NCI-H2081 (cell line): ENCODE data around the gene EXOC7.

ENCODE experiments used
- DNase-seq, 2 experiments: peaks; one replicate each; lab custom pipeline; 2025; lab: John Stamatoyannopoulos, UW

The EXOC7 gene, protein sequence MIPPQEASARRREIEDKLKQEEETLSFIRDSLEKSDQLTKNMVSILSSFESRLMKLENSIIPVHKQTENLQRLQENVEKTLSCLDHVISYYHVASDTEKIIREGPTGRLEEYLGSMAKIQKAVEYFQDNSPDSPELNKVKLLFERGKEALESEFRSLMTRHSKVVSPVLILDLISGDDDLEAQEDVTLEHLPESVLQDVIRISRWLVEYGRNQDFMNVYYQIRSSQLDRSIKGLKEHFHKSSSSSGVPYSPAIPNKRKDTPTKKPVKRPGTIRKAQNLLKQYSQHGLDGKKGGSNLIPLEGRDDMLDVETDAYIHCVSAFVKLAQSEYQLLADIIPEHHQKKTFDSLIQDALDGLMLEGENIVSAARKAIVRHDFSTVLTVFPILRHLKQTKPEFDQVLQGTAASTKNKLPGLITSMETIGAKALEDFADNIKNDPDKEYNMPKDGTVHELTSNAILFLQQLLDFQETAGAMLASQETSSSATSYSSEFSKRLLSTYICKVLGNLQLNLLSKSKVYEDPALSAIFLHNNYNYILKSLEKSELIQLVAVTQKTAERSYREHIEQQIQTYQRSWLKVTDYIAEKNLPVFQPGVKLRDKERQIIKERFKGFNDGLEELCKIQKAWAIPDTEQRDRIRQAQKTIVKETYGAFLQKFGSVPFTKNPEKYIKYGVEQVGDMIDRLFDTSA

DNA sequence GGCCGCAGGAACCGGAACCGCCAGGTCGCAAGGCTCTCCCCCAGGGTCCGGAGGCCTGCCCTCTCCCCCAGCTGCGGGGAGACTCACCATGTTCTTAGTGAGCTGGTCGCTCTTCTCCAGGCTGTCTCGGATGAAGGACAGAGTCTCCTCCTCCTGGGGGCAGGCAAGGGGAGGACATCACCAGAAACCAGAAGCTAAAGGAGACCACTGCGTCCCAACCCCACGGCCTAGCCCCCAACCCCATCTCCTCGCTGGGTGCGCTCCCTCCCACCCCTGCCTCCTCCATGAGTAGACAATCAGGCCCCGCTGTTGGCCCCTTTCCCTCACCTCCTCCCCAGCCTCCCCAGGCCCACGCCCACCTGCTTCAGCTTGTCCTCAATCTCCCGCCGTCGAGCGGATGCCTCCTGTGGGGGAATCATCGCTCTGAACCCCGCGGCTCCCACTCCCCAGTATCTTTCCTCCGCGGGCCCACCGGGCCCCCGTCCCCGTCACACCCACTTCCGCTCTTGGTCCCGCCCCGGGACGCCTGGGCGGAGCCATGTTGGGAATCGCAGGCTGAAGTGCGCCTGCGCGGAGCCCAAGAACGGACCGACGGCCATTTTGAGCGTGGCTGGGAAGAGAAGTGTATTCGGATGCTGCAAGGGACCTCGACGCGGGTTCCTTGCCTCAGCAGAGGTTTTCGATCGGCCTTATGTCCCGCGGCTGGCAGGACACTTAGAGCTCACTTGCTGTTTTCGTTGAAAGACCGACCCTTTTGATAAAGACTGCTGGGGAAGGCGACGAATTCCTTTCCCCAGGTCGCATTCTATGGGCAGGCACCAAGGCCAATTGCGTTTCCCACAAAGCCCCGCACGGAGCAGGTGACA is at the start of gene EXOC7:
EXOC7 (minus strand) TSS at position 514 of the 866 bp plus-strand sequence; CDS start at position 419, 95 bp downstream.
- DNase-seq = peak; percentile 95 to 96

DNA sequence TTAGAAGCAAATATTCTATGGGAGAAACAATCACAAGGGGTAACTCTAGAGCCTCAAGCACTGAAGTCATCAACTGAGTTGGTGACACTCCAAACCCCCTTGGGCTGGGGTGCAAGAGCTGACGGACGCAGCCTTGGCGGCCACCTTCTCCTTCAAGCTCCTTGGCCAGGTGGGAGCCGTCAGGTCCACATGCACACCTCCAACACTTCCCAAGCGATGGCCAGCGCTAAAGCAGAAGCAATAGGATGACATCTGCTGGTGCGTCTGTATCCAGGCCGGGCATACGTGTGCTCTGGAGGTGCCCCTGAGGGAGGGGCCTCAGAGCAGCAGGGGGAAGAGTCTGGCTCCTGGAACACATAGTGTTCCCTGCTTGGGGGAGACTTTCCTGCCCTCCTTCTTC is 49.6 kb upstream of the EXOC7 start:
- no peak for DNase-seq

DNA sequence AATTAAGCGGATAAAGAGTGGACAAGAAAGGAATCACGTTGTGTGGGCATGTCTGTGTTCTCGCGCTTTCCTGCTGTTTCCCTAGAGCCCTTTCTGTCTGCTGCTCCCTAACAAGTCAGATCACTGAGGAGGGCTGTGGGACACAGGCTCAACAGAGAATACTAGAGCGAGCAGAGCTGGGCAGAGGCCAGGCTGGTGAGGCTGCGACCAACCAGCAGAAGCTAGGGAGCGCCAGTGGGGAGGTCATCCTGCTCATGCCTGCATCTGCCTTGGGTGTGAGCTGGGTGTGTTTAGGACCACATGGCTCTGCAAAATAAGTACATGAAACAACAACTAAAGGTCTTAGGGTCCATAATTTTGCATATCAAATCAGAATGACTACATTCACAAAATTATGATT is 49.0 kb upstream of the EXOC7 start:
- DNase-seq = no peak

DNA sequence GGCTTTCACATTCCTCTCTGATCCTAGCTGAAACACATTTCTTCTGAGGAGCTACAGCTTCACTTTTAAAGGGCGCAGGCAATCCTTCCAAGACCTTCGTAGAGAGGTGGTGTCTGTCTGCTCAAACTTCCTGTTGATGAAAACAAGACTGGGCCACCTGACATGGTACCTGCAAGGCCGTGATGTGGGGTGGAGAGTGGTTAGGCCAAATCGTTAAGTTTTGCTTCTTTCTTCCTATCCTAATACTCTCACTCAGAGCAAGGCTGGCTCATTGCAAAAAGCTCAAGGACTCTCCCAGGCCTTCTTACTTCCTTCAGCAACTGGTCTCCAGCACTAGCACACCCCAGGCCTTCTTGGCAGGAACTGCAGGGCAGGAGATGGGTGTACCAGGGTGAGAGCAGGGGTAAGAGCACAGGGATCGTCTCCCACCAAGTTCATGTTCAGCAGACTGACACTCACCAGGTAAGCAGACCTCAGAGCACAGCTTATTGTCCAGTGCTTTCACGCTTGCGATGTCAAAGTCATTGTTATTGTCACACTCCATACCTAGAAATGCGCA is 48.4 kb upstream of the EXOC7 start:
- no peak for DNase-seq

DNA sequence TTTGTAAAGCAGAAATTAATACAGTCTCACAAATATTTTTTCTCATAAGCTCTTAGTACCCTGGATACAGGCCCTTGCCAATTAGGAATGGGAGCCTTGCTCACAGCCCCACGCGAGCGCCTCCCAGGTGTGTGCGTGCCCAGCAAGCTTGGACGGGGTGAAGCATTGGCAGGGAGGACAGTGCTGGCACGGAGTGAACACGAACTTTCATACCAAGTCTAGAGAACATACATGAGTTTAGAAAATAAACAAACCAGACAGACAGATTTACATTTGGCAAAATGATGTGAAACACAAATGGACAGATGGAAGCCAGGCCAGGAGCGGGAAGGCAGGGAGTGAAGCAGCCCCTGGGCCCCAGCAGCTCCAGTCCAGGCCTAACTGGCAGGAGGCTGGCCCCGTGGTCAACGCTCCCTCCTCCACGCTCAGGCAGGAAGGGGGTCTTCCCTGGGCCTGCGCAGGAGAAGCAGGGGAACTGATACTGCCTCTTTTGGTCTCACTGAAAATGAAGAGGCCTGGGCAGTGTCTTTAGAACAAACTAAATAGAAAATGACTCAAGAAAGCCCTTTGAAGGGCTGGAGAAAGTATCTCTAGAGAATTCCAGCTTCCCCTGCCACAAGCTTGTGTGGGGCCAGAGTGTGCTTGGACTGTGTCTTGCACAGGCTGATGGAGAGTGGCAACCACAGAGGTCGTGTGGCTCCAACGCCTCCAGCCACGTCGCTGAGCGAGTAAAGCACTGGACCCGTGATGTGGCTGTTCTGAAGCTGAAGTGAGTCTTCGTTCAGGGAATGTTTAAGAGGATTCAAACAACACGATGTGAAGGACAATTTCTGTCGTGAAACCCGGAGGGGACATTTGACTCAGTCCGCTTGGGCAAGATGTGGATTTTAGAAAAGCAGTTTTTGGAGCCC is 47.4 kb upstream of the EXOC7 start:
- no peak for DNase-seq

DNA sequence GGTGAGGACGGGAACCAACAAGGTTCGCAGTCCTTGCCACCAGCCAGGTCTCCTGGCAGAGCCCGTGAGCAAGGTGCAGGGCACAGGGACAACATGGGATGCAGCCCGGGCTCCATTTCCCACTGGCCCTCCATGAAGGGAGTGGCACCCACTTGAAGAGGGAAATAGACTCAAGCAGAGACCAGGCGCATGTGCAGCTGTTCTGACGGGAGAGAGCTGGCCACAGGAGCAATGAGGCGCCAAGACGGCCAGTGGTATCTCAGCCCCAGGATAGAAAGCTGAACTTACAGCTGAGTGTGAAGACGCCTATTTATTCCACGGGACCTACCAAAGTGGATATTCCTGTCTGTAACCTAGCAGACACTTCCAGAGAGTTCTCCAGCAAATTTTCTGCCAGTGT is 45.6 kb upstream of the EXOC7 start:
- DNase-seq = no peak

DNA sequence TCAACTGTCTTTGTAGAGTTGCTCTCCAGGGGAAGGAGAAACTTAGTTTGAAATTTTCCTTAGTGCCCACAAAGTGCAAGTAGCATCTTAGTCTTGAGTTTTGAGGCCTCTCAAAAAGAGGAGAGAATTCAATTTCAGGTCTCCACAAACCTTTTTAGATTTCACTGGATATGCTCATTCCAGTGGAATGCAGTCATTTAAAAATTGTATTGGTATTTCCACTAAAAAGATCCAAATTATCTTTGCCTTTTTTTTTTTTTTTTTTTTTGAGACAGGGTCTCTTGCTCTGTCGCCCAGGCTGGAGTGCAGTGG is 44.4 kb upstream of the EXOC7 start:
- DNase-seq = no peak

DNA sequence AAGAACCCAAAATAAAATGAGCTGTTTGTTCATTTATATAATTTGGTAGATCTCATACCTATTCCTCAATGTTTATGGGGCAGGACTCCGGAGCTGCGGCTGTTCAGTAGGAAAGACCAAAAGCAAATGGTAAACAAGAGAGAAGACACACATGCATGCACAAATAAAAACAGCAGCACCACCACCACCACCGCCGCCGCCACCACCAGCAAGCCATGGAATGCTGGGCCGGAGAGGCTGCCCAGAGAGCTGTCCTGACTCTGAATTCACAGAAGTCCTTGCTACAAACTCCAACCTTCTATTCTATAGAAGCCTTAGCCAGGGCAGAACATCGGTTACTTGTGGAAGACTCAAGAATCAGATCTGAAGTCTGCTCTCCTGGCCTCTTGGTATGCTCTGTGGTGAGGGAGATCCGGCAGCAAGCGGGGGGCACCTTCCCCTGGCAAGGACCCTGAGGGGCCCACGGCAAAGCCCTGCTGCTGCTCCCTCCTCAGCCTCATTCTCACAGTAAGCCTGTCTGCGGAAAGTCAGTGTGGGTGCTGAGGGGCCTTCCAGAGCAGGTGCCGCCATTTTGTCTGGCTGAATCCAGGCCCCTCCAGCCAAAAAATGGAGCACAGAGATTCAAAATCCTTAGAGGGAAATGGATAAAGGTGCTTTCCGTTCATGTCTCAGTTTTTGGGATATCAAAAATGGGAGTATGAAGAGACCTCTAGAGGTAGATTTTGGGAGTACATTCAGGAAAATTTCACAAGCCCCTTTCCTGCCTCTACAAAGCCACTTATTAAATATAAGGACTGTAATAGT is 43.8 kb upstream of the EXOC7 start:
- DNase-seq = peak; percentile 37 to 55

DNA sequence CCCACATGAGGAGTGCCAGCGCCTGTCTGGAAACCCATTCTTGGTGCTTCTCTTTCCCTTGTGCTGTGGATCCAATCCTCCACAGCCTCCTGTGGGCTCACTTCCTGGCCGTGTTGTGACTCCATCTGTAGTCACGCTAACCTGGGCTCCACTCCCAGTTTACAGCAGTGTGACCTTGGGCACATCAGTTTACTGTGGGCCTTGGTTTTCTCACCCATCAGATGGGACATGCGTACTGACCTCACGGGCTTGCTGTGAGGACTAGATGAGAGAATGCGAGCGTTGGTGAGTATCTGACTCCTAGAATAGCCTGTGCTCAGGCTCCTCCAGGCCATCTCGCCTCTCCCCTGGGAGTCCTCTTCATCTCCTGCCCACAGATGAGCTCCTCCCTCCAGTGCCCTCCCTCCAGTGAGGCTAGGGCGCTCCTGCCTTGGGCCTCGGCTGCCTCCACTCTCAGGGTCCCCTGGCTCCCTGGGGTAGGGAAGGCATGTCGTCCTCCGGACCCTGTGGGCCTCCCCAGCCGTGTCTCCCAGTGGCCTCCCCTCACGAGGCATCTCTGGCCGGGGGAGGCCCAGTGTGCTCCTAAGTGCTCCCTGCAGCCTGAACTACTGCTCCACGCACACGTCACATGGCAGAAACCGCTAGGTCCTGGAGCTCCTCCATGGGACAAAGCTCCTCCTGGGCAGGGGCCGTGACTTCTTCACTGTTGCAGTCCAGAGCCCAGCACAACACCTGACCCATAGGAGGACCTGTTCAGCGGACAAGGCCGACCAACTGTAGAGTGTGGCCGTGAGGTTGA is 42.7 kb upstream of the EXOC7 start:
- no peak for DNase-seq

DNA sequence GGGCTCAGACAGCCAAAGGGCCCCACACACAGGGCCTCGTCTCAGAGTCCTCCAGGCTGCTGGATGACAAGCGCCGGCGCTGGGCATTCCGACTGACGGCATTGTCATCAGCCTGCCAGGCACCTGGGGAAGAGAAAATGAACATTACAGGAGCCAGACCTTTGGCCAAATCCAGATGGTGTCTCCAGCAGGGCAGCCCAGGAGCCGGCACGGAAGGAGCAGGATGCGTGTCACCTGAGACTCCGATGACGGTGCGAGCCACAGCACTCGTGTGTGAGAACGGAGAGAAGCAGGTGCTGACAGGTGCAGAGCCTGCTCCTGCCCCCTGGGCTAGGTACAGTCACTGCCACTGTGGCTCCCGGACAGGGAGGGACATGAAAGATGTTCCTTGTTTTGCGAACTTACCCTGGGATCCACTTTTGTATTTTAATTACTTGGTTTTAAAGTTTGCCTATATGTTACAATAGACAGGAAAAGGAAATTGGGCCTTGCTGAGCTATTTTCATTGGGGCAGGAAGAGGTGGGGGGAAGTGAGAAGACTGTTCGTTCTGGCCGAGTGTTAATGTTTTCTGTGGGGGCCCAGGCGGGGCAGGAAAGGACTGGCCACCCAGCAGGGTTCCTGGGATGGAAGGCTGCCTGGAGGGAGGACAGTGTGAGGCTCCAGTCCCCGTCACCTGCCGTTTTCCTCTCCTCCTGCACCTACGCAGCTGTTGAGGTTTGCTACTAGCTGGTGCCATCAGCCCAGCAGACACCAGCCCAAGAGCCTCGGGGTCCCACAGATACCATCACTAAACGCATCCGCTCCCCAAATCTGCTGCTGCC is 41.9 kb upstream of the EXOC7 start:
- DNase-seq = peak; percentile 71 to 90

DNA sequence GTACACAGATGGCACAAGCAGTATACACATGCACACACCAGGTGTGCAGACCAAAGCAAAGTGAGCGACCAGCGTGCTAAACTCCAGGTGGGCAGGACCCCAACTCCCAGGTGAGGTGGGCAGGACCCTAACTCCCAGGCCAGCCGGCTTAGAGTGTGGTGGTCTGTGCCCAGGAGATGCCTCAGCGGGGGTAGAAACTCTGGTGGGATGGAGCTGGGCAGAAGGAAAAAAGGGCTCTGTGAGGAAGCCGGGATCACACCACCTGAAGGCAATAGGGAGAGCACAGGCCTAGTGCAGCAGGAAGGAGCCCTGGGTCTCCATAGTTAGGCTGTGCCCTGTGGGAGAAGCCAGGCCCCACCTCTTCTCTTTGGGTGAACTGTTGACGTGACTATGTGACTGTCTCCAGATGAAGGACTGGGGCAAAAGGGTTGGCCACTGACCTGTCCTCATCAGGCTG is 39.0 kb upstream of the EXOC7 start:
- no peak for DNase-seq

DNA sequence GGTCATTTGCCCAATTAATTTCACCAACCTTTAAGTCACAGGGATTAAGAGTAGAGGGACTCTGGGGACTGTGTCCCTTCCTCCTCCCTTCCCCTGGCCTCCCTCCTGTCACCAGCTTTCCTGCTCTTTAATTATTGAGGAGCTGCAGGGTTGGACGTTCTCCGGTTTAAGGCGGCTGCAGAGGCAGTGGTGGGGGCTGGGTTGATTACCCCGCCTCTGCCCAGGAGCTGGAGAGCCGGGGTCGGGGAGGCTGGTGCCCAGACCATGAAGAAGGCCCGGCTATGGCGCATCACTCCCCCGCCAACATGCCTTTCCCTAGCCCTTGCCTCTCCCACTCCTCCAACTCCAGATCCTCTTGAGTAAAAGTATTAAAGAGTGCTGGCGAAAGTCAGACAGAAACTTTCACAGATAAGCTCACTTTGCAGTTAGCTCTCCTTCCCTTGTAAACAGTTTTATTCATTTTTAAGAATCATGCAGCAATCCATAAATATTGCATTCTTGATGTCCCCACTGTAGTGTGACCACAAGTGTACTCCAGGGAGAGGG is 38.5 kb upstream of the EXOC7 start:
- no peak for DNase-seq

DNA sequence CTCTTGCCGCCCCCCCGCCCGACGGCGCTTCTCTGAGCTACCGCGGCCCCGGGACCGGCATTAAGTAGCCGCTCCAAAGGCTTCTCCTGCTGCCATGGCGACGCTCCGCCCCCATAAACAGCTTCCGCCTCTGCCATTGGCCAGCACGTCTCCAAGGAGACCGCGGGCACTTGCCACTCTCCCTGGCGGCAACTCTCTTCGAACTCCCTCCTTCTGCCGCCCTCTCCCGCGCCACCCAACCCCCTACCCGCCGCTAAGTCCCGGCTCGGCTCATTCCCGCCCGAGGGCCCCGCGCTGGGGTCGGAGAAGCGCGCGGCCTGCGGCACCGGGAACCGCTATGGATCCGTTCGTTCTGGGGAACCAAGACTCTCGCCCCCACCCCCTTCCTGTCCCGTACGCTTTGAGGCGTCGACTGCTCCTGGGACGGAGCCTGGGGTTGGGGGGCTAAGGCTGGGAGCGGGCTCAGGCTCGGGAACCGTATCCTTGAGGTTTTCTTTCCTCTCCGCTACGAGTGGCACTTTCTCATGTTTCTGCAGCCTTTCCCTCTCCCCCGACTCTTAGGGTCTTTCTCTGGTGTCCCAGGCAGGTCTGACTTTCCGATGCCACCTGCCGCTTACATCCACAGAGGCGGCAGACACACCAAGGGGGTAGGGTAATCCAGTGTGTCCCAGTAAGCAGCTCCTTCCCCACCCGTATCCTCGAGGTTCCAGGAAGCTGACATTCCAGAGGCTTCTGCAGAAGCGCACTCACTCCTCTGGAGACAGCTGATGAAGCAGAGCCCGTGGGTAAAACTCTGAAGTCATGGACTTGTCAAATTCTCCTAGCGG is 37.8 kb upstream of the EXOC7 start, which contains the start of gene FOXJ1:
FOXJ1 (minus strand) TSS at position 34 of the 827 bp plus-strand sequence. CDS start 850 bp downstream, outside the sequence.
- peak; percentile 93 to 94 for DNase-seq

DNA sequence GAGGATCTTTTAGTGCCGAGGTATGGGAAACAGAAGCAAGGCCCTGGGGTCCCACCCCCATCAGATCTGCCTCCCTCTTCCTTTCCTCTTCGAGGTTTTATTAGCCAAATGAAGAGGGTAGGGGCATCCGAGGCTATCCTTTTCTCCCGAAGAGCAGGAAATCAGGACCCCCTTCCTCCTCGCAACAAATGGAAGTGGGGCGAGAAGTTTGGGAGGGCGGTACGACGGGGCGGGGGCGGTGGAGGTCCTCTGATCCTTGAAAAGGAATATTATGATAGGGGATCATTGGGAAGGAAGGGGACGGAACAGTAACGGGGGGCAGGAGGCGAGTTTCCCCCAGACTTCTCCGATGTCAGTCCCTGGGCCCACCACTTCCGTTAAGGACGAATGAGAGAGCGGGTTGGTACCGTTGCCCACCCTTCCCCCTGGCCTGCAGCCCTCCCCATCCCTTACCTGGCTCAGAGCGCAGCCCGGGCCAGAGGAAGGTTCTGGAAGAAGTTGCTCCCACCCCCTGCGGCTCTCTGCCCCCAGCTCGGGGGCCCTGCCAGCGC is 37.1 kb upstream of the EXOC7 start:
- no peak for DNase-seq

DNA sequence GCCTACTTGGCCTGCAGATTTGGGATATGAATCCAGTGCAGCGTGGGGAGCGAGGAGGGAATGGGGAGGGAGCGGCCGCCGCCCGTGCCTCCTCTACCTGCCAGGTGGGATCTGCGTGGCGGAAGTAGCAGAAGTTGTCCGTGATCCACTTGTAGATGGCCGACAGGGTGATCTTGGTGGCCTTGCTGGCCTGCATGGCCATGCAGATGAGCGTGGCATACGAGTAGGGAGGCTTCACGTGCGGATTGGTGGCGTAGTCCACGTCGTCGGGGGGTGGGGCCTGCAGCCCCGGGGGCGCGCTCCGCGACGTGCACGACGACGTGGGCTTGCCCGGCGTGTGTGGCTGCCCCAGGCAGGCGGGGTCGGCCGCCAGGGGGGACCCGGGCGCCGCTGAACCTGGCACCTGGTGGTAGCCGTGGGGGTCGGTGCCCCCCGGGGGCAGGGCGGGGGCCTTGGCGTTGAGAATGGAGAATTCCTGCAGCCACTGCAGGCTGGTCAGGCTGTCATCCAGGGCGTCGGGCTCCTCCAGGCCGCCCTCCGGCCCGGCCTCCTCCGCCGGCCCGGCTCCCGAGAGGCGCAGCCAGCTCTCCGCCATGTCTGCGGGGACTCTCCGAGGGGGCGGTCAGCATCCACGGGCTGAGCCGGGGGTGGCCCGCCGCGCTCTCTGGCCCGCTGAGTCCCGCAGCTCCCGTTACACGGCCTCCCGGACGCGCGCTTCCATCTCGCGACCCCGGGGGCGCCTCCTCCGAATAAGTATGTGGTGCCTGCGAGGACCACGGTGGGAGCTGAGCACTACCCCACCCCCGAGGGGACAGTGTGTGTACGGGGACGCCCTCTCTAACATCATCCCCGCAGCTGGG is 36.4 kb upstream of the EXOC7 start:
- no peak for DNase-seq
